Body of pancreas (tissue), 4 donors: ENCODE measurements around the gene FFAR2. TPM values are rescaled to one million over a fixed set of nuclear protein-coding genes. Genes with fewer than 3 reads are reported as not detected.
A peak's percentile ranks its signal among the peaks of the same experiment; 100 is the strongest.
"Not testable (repeated sequence)": the region's sequence is repeated elsewhere in the genome, so short reads cannot be mapped to it uniquely, and the experiment has no call there.

Experiments
- ATAC-seq: fragments of 150-250 bp; one replicate; pipeline ENCODE4 v1.9.1; 2016
- DNase-seq, 4 donors: peaks; one replicate each; pipeline ENCODE4 v3.0.0-alpha.2; 2019
- H3K27ac ChIP-seq, 4 donors: fragments of 200-600 bp; sonication (generic); 1 replicate in 3 of 4; 2 replicates in 1 of 4; pipeline versions ENCODE4 v1.5.1 to v1.6.1; 2016 to 2019; ENCODE audit warnings: mild to moderate bottlenecking in 1 of 4, mixed read lengths in 1 of 4, moderate library complexity in 1 of 4
- H3K27me3 ChIP-seq, 2 donors: fragments of 200-600 bp; sonication (generic); one replicate each; pipeline ENCODE4 v1.6.0; 2016; ENCODE audit warnings: mild to moderate bottlenecking in 1 of 2
- H3K36me3 ChIP-seq, 2 donors: fragments of 200-600 bp; sonication (generic); replicated peaks in 1 of 2; 2 replicates each; pipeline ENCODE4 v1.5.1; 2016; ENCODE audit warnings: low read depth in 2 of 2; ENCODE audit not compliant: insufficient read depth in 1 of 2
- H3K4me1 ChIP-seq: fragments of 200-600 bp; sonication (generic); one replicate; pipeline ENCODE4 v1.6.0; 2016
- H3K4me3 ChIP-seq, 2 donors: fragments of 200-600 bp; sonication (generic); 1 replicate in 1 of 2; 2 replicates in 1 of 2; pipeline ENCODE4 v1.5.1; 2016 to 2019
- H3K9me3 ChIP-seq, 3 donors: fragments of 200-600 bp; sonication (generic); 1 replicate in 2 of 3; 2 replicates in 1 of 3; pipeline ENCODE4 v1.5.1; 2016
- POLR2A ChIP-seq, 3 donors: fragments of 450-650 bp; IDR thresholded peaks; one replicate each; pipeline ENCODE4 v1.6.1; 2016; ENCODE audit warnings: antibody characterized with exemption in 3 of 3, mild to moderate bottlenecking in 2 of 3
- WGBS, 2 donors: methylation state at CpG; one replicate each; pipeline ENCODE4 v1.1.5; 2017; 5-methylcytosine and 5-hydroxymethylcytosine counted together
- intact Hi-C: fragments of 100-400 bp; cut with DNase I; formaldehyde crosslinking; loops from one replicate; pipeline ENCODE4 v1.15.1; 2023
- total RNA-seq, 2 donors: library from RNA; depleted of rRNA; stranded (reverse); fragments of >200 nt; gene quantifications; one replicate each; pipeline ENCODE4 v1.1.0, GENCODE V29; 2016
- TF ChIP-seq, protein P1 (sequence below), 7 experiments: fragments of 450-650 bp in 4 of 7; fragments of 200-600 bp in 3 of 7; sonication (generic) in 3 of 7; IDR thresholded peaks; one replicate each; pipeline ENCODE4 v1.5.1; 2016 to 2019; ENCODE audit warnings: antibody characterized with exemption in 7 of 7

Gene FFAR2
- total RNA-seq, 2 donors from 2014 or later, result not detected

DNA sequence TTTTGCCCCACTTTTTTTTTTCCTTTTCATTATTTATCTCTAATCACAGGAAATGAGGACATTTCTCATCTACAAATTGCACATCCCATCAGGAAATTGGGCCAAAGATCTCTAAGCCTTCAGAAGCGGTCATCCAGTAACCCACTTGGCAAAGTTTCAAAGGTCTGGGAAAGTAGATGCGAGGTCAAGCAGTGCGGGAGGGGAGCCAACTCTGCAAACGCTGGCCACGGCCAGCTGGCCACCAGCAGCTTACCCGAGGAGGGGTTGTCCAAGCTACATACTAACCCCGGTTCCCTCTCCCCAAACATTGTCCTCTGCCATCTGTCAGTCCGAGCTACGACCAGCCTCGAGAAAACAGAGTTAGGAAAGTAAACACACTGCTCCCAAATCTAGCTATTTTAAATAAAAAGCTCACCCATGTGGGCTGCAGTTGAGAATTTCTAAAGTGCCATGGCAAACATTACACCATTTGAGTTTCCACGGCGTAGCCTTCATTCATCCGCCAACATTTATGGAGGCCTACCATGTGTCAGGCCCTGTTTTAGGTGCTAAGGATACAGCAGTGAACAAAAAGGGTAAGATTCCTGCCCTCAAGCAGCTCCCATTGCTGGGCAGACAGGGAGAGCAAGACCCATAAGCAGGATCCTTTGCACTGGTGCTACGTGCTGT, 11.5 kb downstream of the FFAR2 start:
- peak; percentile 53 to 82 (median 79) for DNase-seq
- peak overlapping the region; percentile 76 to 89 (median 80) for H3K27ac ChIP-seq
- WGBS, 2 donors, result 16 to 23% methylated on average over 14 of the region's 14 CpGs

DNA sequence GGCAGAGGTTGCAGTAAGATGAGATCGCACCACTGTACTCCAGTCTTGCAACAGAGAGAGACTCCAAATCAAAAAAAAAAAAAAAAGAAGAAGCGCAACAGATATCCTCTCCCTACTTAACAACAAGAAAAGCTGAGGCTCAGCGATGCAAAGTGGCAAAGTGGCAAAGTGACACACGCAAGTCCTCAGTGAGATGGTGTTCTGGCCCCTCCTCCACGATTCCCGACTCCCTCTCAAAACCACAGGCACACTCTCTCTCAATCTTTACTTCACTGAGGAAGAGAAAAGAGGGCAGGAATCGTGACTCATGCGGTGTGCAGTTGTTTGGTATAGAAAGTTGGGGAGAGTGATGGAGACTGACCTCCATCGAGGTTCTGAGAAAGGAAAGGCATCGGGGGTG, 12.6 kb downstream of the FFAR2 start:
- H3K4me1 ChIP-seq, result peaks cover 19% of the 10 kb centered on the region
- H3K27me3 ChIP-seq, result no peaks in the 10 kb centered on the region
- TF ChIP-seq, protein P1, sequence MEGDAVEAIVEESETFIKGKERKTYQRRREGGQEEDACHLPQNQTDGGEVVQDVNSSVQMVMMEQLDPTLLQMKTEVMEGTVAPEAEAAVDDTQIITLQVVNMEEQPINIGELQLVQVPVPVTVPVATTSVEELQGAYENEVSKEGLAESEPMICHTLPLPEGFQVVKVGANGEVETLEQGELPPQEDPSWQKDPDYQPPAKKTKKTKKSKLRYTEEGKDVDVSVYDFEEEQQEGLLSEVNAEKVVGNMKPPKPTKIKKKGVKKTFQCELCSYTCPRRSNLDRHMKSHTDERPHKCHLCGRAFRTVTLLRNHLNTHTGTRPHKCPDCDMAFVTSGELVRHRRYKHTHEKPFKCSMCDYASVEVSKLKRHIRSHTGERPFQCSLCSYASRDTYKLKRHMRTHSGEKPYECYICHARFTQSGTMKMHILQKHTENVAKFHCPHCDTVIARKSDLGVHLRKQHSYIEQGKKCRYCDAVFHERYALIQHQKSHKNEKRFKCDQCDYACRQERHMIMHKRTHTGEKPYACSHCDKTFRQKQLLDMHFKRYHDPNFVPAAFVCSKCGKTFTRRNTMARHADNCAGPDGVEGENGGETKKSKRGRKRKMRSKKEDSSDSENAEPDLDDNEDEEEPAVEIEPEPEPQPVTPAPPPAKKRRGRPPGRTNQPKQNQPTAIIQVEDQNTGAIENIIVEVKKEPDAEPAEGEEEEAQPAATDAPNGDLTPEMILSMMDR (IDR thresholded peaks at IDR 0.05), result no peak
- TF ChIP-seq POLR2A (IDR thresholded peaks at IDR 0.05), result no peak
- ATAC-seq (no peak), DNase-seq (no peak)
- intact Hi-C loops, result no loop called here
- no peak overlapping the region for H3K4me3 ChIP-seq
- no peaks in the 10 kb centered on the region for H3K36me3 ChIP-seq
- WGBS, 2 donors, result 82 to 89% methylated on average over 10 of the region's 10 CpGs
- no peaks in the 10 kb centered on the region for H3K9me3 ChIP-seq
- H3K27ac ChIP-seq, result no peak overlapping the region

More for the DNA sequence above, 11.5 kb downstream of the FFAR2 start:
- Histone ChIP-seq H3K36me3 (no peaks in the 10 kb centered on the region), H3K4me1 (peaks cover 19% of the 10 kb centered on the region), H3K9me3 (no peaks in the 10 kb centered on the region), H3K27me3 (no peaks in the 10 kb centered on the region), H3K4me3 (no peak overlapping the region)
- ATAC-seq, result peak; percentile 46
- TF ChIP-seq, protein P1 (IDR thresholded peaks at IDR 0.05), result no peak
- TF ChIP-seq POLR2A (IDR thresholded peaks at IDR 0.05), result no peak
- intact Hi-C loops, result no loop called here

DNA sequence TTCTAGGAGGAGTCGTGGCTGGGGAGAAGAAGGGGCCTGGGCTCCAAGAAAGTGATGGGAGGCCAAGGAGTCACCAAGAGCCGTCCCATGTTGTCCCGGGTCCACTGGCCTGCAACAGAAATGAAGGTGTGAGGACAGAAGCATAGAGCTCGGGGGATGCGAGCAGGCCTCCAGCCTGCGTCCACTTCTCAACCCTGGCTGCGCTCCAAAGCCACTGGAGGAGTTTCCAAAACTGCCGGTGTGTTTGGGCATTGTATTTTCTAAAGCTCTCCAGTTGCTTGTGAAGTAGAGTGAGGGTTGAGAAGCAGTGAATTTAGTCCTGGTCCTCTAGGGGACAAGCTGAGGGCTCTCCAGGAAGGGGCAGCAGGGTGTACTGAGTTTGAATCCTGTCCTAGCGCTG, 13.0 kb downstream of the FFAR2 start:
- no peaks in the 10 kb centered on the region for H3K36me3 ChIP-seq
- intact Hi-C loops, result no loop called here
- no peaks in the 10 kb centered on the region for H3K9me3 ChIP-seq
- H3K4me3 ChIP-seq, result no peak overlapping the region
- no peak overlapping the region for H3K27ac ChIP-seq
- 81 to 82% methylated on average over 9 of the region's 9 CpGs for WGBS, 2 donors
- H3K27me3 ChIP-seq, result no peaks in the 10 kb centered on the region
- DNase-seq, result no peak
- TF ChIP-seq POLR2A (IDR thresholded peaks at IDR 0.05), result no peak
- TF ChIP-seq, protein P1 (IDR thresholded peaks at IDR 0.05), result no peak
- H3K4me1 ChIP-seq, result peaks cover 19% of the 10 kb centered on the region
- ATAC-seq, result no peak

DNA sequence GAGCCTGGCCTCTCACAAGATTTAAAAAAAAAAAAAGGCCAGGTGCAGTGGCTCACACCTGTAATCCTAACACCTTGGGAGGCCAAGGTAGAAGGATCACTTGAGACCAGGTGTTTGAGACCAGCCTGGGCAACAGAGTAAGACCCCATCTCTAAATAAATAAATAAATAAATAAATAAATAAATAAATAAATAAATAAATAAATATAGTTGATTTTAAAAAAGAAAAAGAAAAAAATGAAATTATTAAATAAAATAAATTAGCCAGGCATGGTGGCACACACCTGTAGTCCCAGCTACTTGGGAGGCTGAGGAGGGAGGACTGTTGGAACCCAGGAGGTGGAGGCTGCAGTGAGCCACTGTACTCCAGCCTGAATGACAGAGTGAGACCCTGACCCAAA, 13.7 kb downstream of the FFAR2 start:
- H3K9me3 ChIP-seq, DNase-seq, H3K36me3 ChIP-seq, intact Hi-C loops, ATAC-seq, H3K27ac ChIP-seq, H3K27me3 ChIP-seq, H3K4me3 ChIP-seq: not testable (repeated sequence)
- peaks cover 19% of the 10 kb centered on the region for H3K4me1 ChIP-seq

DNA sequence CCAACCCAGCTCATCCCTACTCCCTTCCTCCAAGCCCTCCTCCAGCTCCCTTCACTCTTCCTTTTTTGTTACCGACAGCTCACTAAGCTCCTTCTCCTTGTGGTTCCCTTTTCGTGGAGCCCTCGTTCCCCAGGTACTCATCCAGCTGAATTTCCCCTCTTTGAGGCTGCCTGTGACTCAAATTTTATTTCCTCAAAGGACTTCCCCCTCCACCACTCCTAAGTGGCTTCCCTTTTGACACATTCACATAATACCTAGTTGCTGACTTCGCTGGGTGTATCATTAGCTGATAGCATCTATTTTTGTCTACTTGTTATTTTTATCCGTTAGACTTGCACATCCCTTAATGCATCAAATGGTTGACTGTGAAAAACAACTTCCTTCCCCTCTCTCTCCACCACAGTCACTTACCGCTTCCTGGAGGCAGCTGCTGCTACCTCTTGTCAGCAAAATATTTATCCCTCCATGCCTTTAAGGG, 14.5 kb downstream of the FFAR2 start:
- intact Hi-C loops, result no loop called here
- no peak for ATAC-seq

DNA sequence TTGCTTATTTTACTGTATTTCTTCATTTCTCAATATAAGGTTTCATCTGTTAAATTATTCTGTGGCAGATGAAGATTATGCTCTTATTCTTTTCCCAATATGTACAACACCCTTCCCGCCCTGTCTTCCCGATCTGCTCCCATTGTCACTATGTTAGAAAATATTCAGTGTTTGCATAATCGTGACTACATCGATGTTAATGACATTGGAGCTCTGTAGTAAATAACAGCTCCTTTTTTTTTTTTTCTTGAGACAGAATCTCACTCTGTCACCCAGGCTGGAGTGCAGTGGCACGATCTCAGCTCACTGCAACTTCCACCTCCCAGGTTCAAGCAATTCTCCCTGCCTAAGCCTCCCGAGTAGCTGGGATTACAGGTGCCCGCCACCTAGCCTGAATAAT, 14.9 kb downstream of the FFAR2 start:
- WGBS, 2 donors, result 76 to 77% methylated on average over 7 of the region's 7 CpGs
- H3K36me3 ChIP-seq, H3K27me3 ChIP-seq, H3K27ac ChIP-seq, intact Hi-C loops, H3K4me3 ChIP-seq, ATAC-seq, DNase-seq, H3K9me3 ChIP-seq: not testable (repeated sequence)
- peaks cover 19% of the 10 kb centered on the region for H3K4me1 ChIP-seq

More for the DNA sequence above, 14.5 kb downstream of the FFAR2 start:
- TF ChIP-seq, protein P1 (IDR thresholded peaks at IDR 0.05), result no peak
- TF ChIP-seq POLR2A (IDR thresholded peaks at IDR 0.05), result no peak
- Histone ChIP-seq H3K27me3 (no peaks in the 10 kb centered on the region), H3K36me3 (no peaks in the 10 kb centered on the region), H3K4me3 (no peak overlapping the region), H3K27ac (no peak overlapping the region), H3K9me3 (no peaks in the 10 kb centered on the region), H3K4me1 (peaks cover 19% of the 10 kb centered on the region)
- peak in 1 of 4 donors; percentile 44 for DNase-seq
- WGBS, 2 donors, result 56 to 62% methylated on average over 6 of the region's 6 CpGs
